Measurements from ENCODE around the gene INTS3. TPM values are rescaled to one million over a fixed set of nuclear protein-coding genes. Genes with fewer than 3 reads are reported as not detected.

INTS3 gene
- total RNA-seq, 1 donor from 2014 or later = 56.7 TPM

- no peaks in the 10 kb centered on the region for H3K36me3 Mint-ChIP-seq (ENCODE audit: unreplicated experiment)
- H3K4me1 Mint-ChIP-seq (ENCODE audit: low read depth, unreplicated experiment) = peaks cover 6% of the 10 kb centered on the region
- peaks cover 14% of the 10 kb centered on the region for H3K9me3 Mint-ChIP-seq (ENCODE audit: unreplicated experiment)
- H3K27ac Mint-ChIP-seq (ENCODE audit: unreplicated experiment) = peak overlapping the region; percentile 44
- no peak overlapping the region for H3K4me3 Mint-ChIP-seq (ENCODE audit: unreplicated experiment)
- H3K27me3 Mint-ChIP-seq (ENCODE audit: unreplicated experiment) = peaks cover 22% of the 10 kb centered on the region
- DNase-seq = no peak
- TF ChIP-seq CTCF (IDR thresholded peaks at IDR 0.05; ENCODE audit: partially characterized antibody, unreplicated experiment) = no peak
These were observed 72.7 kb downstream of the INTS3 start for GRCh38 chr1:153800516-153800915.

- Mint-ChIP-seq H3K27me3 (ENCODE audit: unreplicated experiment) (peaks cover 22% of the 10 kb centered on the region), H3K9me3 (ENCODE audit: unreplicated experiment) (peaks cover 14% of the 10 kb centered on the region), H3K36me3 (ENCODE audit: unreplicated experiment) (no peaks in the 10 kb centered on the region), H3K4me1 (ENCODE audit: low read depth, unreplicated experiment) (peaks cover 6% of the 10 kb centered on the region), H3K4me3 (ENCODE audit: unreplicated experiment) (no peak overlapping the region), H3K27ac (ENCODE audit: unreplicated experiment) (peak overlapping the region; percentile 44)
- TF ChIP-seq CTCF (IDR thresholded peaks at IDR 0.05; ENCODE audit: partially characterized antibody, unreplicated experiment) = no peak
- DNase-seq = no peak
These were observed 73.3 kb downstream of the INTS3 start for GRCh38 chr1:153801028-153801625.

- TF ChIP-seq CTCF (IDR thresholded peaks at IDR 0.05; ENCODE audit: partially characterized antibody, unreplicated experiment) = no peak
- H3K4me3 Mint-ChIP-seq (ENCODE audit: unreplicated experiment) = no peak overlapping the region
These were observed 74.2 kb downstream of the INTS3 start for GRCh38 chr1:153801786-153802697.

GRCh38 chr1:153803470-153804056 lies 75.7 kb downstream of the INTS3 start:
- no peak for DNase-seq
- no peak overlapping the region for H3K27ac Mint-ChIP-seq (ENCODE audit: unreplicated experiment)
- H3K4me3 Mint-ChIP-seq (ENCODE audit: unreplicated experiment) = no peak overlapping the region
- peaks cover 6% of the 10 kb centered on the region for H3K9me3 Mint-ChIP-seq (ENCODE audit: unreplicated experiment)
- no peaks in the 10 kb centered on the region for H3K4me1 Mint-ChIP-seq (ENCODE audit: low read depth, unreplicated experiment)
- TF ChIP-seq CTCF (IDR thresholded peaks at IDR 0.05; ENCODE audit: partially characterized antibody, unreplicated experiment) = no peak
- no peaks in the 10 kb centered on the region for H3K36me3 Mint-ChIP-seq (ENCODE audit: unreplicated experiment)
- H3K27me3 Mint-ChIP-seq (ENCODE audit: unreplicated experiment) = peaks cover 13% of the 10 kb centered on the region

More at GRCh38 chr1:153801786-153802697, 74.2 kb downstream of the INTS3 start:
- Mint-ChIP-seq H3K9me3 (ENCODE audit: unreplicated experiment) (peaks cover 12% of the 10 kb centered on the region), H3K36me3 (ENCODE audit: unreplicated experiment) (no peaks in the 10 kb centered on the region), H3K27me3 (ENCODE audit: unreplicated experiment) (peaks cover 15% of the 10 kb centered on the region), H3K4me1 (ENCODE audit: low read depth, unreplicated experiment) (peaks cover 3% of the 10 kb centered on the region), H3K27ac (ENCODE audit: unreplicated experiment) (no peak overlapping the region)
- DNase-seq = no peak
